NCI-H2107 treated with DMSO at 0.1 percent for 48 hours (cell line): Measurements from ENCODE around the gene METAP1D.
"Not testable (repeated sequence)": the region's sequence is repeated elsewhere in the genome, so short reads cannot be mapped to it uniquely, and the experiment has no call there.

ENCODE experiments used
- DNase-seq: peaks from one replicate; lab custom pipeline; 2025; ENCODE audit not compliant: unreplicated experiment; lab: John Stamatoyannopoulos, UW

Gene METAP1D

DNA sequence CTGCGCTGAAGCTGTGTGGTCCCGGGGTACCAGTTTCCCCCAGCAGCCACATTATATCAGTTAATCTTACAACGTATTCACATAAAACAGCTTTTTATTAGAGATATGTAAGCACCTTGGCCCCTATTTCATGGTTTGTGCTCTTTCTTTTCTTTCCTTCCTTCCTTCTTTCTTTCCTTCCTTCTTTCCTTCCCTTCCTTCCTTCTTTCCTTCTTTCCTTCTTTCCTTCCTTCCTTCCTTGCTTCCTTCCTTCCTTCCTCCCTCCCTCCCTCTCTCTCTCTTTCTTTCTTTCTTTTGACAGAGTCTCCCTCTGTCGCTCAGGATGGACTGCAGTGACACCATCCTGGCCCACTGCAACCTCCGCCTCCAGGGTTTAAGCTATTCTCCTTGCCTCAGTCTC, 3.7 kb upstream of the METAP1D start:
- no peak for DNase-seq

DNA sequence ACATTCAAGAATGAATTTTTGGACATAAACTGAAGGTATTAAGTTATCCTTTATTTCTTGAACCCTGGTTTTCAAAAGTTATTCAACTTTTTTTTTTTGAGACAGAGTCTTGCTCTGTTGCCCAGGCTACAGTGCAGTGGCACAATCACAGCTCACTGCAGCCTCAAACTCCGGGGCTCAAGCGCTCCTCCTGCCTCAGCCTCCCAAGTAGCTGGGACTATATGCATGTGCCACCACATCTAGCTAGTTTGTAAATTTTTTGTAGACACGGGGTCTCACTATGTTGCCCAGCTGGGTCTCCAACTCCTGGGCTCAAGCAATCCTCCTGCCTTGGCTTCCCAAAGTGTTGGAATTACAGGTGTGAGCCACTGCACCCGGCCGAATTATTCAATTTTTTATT, 2.7 kb upstream of the METAP1D start:
- DNase-seq: not testable (repeated sequence)

GRCh38 chr2:171999161-171999560, 592 bp upstream of the METAP1D start:
- DNase-seq: no peak

GRCh38 chr2:172000696-172001361, 1.1 kb downstream of the METAP1D start:
- DNase-seq: no peak

DNA sequence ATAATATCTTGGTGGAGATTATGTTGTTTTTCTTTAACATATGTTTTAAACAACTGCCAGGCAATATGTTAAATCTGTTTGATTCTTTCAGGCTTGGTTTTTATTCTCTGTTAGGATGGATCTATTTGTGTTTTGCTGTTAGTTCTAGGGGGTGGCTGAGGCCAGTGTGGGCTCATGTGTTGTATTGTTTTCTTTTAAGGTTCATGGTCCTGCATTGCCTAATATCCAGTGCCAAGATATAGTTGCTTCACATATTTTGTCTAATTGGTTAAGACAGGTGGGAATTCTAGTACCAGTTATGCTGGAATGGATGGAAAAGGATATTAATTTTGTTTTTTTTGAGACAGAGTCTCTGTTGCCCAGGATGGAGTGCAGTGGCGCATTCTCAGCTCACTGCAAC, 7.6 kb downstream of the METAP1D start:
- no peak for DNase-seq

DNA sequence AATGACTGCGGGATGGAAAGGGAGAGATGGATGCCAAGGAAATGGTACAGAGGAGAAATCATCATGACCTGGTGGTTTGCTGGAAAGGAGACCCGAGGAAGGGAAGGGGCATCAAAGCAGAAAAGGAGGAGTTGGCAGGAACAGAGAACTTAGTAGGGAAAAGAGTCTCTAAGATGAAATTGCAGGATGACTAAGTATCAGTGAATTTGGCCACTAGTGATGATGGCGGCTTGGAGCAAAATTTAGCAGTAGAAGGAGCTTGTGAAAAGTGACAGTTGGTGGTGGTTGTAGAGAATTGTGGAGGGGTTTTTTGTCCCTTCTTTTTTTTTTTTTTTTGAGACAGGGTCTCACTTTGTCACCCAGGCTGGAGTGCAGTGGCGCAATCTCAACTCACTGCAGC, 10.1 kb downstream of the METAP1D start:
- no peak for DNase-seq

GRCh38 chr2:172011812-172012575, 12.2 kb downstream of the METAP1D start:
- DNase-seq: no peak

DNA sequence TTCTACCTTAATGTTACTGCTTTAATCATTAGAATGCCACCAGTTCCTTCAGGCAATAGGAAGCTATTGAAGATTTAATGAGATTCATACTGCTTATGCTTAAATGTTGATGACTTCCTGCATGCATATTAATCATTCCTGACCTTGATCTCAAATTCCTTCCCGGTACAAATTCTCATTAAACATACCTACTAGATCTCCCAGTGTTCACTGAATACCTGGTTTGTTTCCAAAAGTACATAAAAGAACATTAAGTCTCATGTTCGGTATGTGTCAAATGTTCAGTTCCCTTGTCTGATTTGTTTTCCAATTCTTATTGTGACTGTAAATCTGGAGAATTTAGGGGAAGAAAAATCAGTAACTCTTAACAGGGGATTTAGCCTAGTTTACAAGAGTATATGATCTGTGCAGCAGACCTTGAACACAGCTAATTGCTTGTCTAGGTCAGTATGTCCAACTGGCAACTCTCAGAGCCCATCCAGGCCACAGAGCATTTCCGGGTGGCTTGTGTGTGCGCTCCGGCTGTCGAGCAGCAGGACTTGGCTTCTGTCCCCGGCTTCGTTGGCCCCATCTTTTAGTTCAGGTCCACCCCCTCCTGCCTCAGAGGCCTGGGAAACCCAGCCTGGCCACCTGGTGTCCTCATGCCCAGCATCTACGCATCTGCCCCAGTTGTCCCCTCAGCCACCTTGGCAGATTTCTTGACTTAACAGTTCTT, 13.1 kb downstream of the METAP1D start:
- no peak for DNase-seq

DNA sequence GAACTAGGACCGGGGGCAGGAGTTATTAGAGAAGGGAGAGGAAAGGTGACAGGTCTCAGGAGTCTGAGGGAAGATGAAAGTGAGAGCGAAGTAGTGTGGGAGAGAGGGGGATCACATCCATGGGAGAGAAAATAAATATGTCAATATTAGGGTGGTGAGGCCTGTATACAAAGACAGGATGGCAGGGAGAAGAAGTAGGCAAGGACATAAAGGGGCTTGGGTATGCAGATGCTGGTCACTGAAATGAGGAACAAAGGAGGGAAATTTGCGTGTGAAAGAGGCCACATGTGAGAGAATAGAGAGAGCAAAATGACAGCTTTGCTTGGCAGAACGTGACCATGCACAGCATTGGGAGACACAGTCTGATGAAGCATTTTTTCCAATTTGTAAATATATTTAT, 13.6 kb downstream of the METAP1D start:
- no peak for DNase-seq

- DNase-seq: no peak
Measured at GRCh38 chr2:172021074-172021931, 21.6 kb downstream of the METAP1D start.

- DNase-seq: peak; percentile 15
Measured at GRCh38 chr2:172021955-172022354, 22.2 kb downstream of the METAP1D start.

DNA sequence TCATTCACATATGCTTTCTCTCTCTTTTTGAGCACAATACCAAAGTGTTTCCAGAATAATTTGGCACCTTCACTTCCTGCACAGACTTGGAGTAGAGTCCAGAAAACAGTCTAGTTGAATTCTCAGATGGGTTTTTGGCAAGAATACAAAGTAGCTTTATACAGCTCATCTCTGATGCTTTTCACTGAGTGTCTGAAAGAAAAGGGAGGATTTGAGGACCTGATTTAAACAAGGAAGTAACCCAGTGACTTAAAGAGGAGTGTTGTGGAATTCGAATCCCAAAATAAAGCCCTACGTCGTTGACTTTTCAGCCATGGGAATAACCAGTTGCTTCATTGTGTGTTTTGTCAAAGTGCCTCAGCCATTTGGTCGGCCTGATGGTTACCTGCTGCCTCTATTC, 31.8 kb downstream of the METAP1D start:
- no peak for DNase-seq

GRCh38 chr2:172038121-172038520, 38.4 kb downstream of the METAP1D start:
- no peak for DNase-seq

GRCh38 chr2:172038604-172039003, 38.9 kb downstream of the METAP1D start:
- DNase-seq: no peak

DNA sequence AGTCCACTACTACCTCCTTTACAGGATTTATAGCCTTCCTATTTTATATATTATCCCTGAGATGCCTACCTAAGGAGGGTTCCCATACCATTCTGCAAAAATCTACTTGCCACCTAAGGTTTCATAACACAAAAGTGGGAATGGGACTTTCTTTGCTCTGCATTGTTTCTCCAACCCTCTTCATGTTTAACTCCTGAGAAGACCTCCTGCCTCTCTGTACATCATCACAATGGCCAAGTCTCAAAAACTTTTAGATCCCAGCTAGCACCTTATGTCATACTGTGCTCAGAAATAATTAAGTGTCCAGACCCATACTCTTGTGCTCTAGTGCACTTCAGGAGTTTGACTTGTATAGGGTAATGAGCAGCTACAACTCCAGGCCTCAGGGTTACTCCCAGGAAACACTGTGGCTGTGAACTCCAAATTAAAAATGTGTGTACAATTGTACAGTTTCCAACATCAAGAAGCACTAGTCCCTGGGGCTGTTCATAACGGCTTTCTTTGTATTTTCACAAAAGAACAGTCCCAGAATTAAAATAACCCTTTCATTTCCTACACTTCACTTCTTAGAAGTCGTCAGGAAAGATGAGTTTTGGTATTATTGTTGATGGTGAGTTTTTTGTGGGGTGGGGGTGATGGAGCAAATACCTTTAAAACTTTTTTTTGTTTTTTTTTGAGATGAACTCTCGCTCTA, 39.4 kb downstream of the METAP1D start:
- no peak for DNase-seq

DNA sequence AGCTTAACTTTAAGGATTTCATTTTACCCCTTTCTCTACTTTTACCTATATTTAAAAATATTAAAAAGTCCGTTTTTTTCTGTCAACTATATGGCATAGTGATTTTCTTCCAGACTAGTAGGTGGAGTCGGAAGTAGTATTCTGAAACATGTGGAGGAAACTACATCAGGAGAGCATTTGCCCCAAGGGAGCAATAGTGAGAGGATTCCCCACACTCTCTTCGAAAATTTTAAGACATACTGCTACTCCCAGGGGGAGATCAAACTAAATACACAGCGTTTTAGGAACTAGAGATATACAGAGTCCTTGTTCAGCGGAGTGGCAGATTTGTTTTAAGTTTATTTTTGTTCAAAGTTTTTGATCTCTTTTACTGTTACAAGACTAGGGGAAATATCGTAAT, 40.6 kb downstream of the METAP1D start:
- no peak for DNase-seq

DNA sequence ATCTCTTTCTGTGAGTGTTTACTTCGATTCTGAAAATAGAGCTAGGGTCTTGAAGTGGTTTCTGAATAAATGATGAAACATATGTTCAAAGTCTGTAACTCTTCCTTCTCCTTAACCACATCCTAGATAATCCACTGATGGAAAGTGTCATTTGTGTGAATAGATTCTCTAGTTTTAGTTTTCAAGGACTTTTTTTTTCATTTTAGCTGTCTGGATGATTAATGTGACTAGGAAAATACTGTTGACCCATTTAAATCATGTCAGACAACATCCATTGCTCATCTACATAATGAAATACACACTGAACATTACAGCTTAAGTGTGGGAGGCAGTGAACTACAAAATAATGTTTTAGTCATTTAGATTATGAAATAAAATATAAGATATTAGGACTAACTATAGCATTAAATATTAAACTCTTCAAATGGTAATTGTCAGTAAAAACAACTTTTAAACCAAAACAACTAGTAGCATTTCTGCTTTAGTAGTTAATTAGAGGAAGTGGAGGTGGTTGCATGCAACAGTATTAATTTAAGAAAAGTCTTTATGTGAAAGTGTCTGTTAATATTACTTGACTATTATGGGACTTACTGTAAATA, 46.4 kb downstream of the METAP1D start:
- no peak for DNase-seq

- no peak for DNase-seq
Measured at GRCh38 chr2:172046866-172047565, 47.3 kb downstream of the METAP1D start.
